HepG2 (cell line): ENCODE measurements around the gene LSMEM2. TPM values are rescaled to one million over a fixed set of nuclear protein-coding genes. Genes with fewer than 3 reads are reported as not detected.

Source experiments
- ATF7 ChIP-seq, 2 experiments: fragments of 450-650 bp in 1 of 2; sonication (generic) in 1 of 2; formaldehyde crosslinking in 1 of 2; IDR thresholded peaks; 2 replicates each; pipeline versions ENCODE4 v1.4.0 to v1.6.1; 2016 to 2020; ENCODE audit warnings: antibody characterized with exemption in 1 of 2, mild to moderate bottlenecking in 1 of 2, missing genetic modification reagents in 1 of 2
- BCL6 ChIP-seq: IDR thresholded peaks from 2 replicates; pipeline ENCODE4 v1.6.1; 2016; ENCODE audit warnings: missing genetic modification reagents, missing compliant biosample characterization
- CBX5 ChIP-seq: sonication (generic); formaldehyde crosslinking; IDR thresholded peaks from 2 replicates; pipeline ENCODE4 v1.4.0; 2020; ENCODE audit warnings: missing genetic modification reagents, borderline replicate concordance
- ESRRA ChIP-seq: sonication (generic); formaldehyde crosslinking; IDR thresholded peaks from 2 replicates; pipeline ENCODE4 v1.5.1; 2020; ENCODE audit warnings: mild to moderate bottlenecking, low read depth, missing genetic modification reagents
- GATAD1 ChIP-seq: IDR thresholded peaks from 2 replicates; pipeline ENCODE4 v1.6.1; 2016; ENCODE audit warnings: missing genetic modification reagents, missing compliant biosample characterization
- GZF1 ChIP-seq: sonication (generic); formaldehyde crosslinking; IDR thresholded peaks from 2 replicates; pipeline ENCODE4 v1.5.1; 2020; ENCODE audit warnings: mild to moderate bottlenecking, missing genetic modification reagents
- HCFC1 ChIP-seq: fragments of 150-350 bp; IDR thresholded peaks from 2 replicates; pipeline ENCODE4 v1.6.1; 2014; ENCODE audit warnings: low read depth, low read length
- HMG20B ChIP-seq: conservative IDR thresholded peaks from 2 replicates; pipeline ENCODE4 v1.6.1; 2016; ENCODE audit warnings: missing genetic modification reagents, missing compliant biosample characterization
- KLF15 ChIP-seq: sonication (generic); formaldehyde crosslinking; IDR thresholded peaks from 2 replicates; pipeline ENCODE4 v1.8.1; 2023; ENCODE audit warnings: borderline replicate concordance, mild to moderate bottlenecking, inconsistent platforms, missing genetic modification reagents, mixed read lengths
- MXI1 ChIP-seq: IDR thresholded peaks from 3 replicates; pipeline ENCODE4 v1.6.1; 2012; ENCODE audit warnings: low read depth, low read length, inconsistent platforms, borderline replicate concordance
- NONO ChIP-seq, 2 experiments: fragments of 450-650 bp in 1 of 2; sonication (generic) in 1 of 2; formaldehyde crosslinking in 1 of 2; IDR thresholded peaks in 1 of 2; conservative IDR thresholded peaks in 1 of 2; 2 replicates each; pipeline versions ENCODE4 v1.6.1 to v1.8.0; 2017 to 2022; ENCODE audit warnings: mild to moderate bottlenecking in 1 of 2, missing genetic modification reagents in 1 of 2, moderate library complexity in 1 of 2
- ZFP62 ChIP-seq: sonication (generic); formaldehyde crosslinking; IDR thresholded peaks from 2 replicates; pipeline ENCODE4 v1.4.0; 2020; ENCODE audit warnings: missing genetic modification reagents
- ZNF121 ChIP-seq: sonication (generic); formaldehyde crosslinking; IDR thresholded peaks from 2 replicates; pipeline ENCODE4 v1.5.0; 2020; ENCODE audit warnings: mild to moderate bottlenecking, missing genetic modification reagents
- ZNF180 ChIP-seq: sonication (generic); formaldehyde crosslinking; IDR thresholded peaks from 2 replicates; pipeline ENCODE4 v1.4.0; 2020; ENCODE audit warnings: low read depth, missing genetic modification reagents, borderline replicate concordance
- ZNF205 ChIP-seq: IDR thresholded peaks from 2 replicates; pipeline ENCODE4 v1.6.1; 2018; ENCODE audit warnings: missing biosample characterization, missing genetic modification reagents
- ZNF605 ChIP-seq: sonication (generic); formaldehyde crosslinking; IDR thresholded peaks from 2 replicates; pipeline ENCODE4 v1.8.0; 2022; ENCODE audit warnings: mild to moderate bottlenecking, missing genetic modification reagents
- ZNF615 ChIP-seq: sonication (generic); formaldehyde crosslinking; IDR thresholded peaks from 2 replicates; pipeline ENCODE4 v1.5.0; 2020; ENCODE audit warnings: mild to moderate bottlenecking, missing genetic modification reagents, borderline replicate concordance
- ZNF709 ChIP-seq: sonication (generic); formaldehyde crosslinking; IDR thresholded peaks from 2 replicates; pipeline ENCODE4 v1.5.0; 2020; ENCODE audit warnings: mild to moderate bottlenecking, missing genetic modification reagents
- ZNF768 ChIP-seq: sonication (generic); formaldehyde crosslinking; IDR thresholded peaks from 2 replicates; pipeline ENCODE4 v1.4.0; 2020; ENCODE audit warnings: missing genetic modification reagents
- ZNF788 ChIP-seq: sonication (generic); formaldehyde crosslinking; IDR thresholded peaks from 2 replicates; pipeline ENCODE4 v1.5.0; 2020; ENCODE audit warnings: mild to moderate bottlenecking, missing genetic modification reagents, borderline replicate concordance
- ZNF841 ChIP-seq: sonication (generic); formaldehyde crosslinking; IDR thresholded peaks from 2 replicates; pipeline ENCODE4 v1.8.1; 2023; ENCODE audit warnings: missing genetic modification reagents, borderline replicate concordance
- polyA plus RNA-seq, 8 experiments: library from polyadenylated mRNA; depleted of rRNA in 3 of 8; stranded (reverse) in 7 of 8; unstranded in 1 of 8; fragments of >200 nt; fragmentation: Illumina TruSeq in 4 of 8; extraction: Trizol in 4 of 8; gene quantifications; 2 replicates each; pipeline versions ENCODE4 v1.2.1 to v1.2.3, GENCODE V29; 2011 to 2016; ENCODE audit warnings: low read depth in 4 of 8, missing spikeins in 1 of 8, mixed read lengths in 1 of 8; ENCODE audit not compliant: insufficient read depth in 1 of 8
- total RNA-seq, 5 experiments: library from RNA; depleted of rRNA; stranded (reverse); fragments of >200 nt; fragmentation: Illumina TruSeq; extraction: Trizol; gene quantifications; 2 replicates each; pipeline ENCODE4 v1.2.3, GENCODE V29; 2016; ENCODE audit warnings: low read depth in 1 of 5
- TF ChIP-seq, protein P1 (sequence below): sonication (generic); formaldehyde crosslinking; IDR thresholded peaks from 2 replicates; pipeline ENCODE4 v1.4.0; 2020; ENCODE audit warnings: missing genetic modification reagents
- TF ChIP-seq, protein P2 (sequence below): sonication (generic); formaldehyde crosslinking; IDR thresholded peaks from 2 replicates; pipeline ENCODE4 v1.4.0; 2020; ENCODE audit warnings: missing genetic modification reagents, borderline replicate concordance
- TF ChIP-seq, protein P3 (sequence below): sonication (generic); formaldehyde crosslinking; IDR thresholded peaks from 2 replicates; pipeline ENCODE4 v1.8.0; 2022; ENCODE audit warnings: missing genetic modification reagents, mild to moderate bottlenecking, borderline replicate concordance

Gene LSMEM2
- total and polyA plus RNA-seq, 2 of the 13 experiments (the other 11 are each of a cell fraction or from before 2014, with no cell fraction given): 0.07 to 0.41 TPM

DNA sequence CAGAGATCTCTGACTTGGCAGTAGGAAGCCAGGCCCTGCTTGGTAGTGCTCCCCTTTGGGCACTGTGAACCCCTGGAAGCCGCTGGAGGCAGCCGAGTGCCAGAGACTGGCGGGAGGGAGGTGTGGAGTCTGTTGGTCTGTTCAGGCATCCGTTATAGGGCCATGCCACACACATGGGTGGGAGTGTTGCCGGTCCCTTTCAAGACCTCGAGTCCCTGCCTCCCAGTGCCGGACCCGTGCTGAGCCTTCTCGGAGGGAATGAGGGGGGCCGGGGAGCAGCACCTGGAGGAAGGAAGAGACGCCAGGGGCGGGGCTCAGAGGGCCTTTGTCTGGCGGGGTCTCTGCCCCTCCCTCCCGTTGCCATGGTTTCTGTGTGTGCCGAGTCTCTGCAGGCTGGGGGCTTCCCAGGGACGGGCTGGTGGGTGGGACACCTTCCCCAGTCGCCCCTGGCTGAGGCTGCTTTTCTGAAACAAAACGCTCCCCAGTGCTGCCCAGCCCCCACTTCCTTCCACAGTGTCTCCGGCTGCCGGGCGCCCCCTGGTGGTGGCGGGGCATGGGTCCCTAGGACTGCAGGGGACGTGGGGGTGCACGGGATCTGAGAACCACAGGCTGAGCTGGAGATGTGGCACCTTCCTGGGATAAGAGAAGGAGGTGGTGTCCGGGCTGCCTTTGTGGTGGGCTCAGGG lies 32.9 kb upstream of the LSMEM2 start (continued):
- TF ChIP-seq HMG20B (CRISPR knock-in tag) (no peak), ZNF841 (CRISPR knock-in tag) (no peak), ZNF180 (CRISPR knock-in tag) (no peak), CBX5 (CRISPR knock-in tag) (peak; percentile 70; the same call in 1 of the 2 replicates), ZNF121 (CRISPR knock-in tag) (no peak), ZNF615 (CRISPR knock-in tag) (no peak), HCFC1 (no peak), NONO (IDR thresholded peaks at IDR 0.05) (no peak), NONO (CRISPR knock-in tag; conservative IDR thresholded peaks at IDR 0.05) (peak; percentile 65; the same call in 1 of the 2 replicates), ZNF788 (CRISPR knock-in tag) (peak; percentile 70; the same call in 1 of the 2 replicates), ZNF605 (no peak), ZNF768 (CRISPR knock-in tag) (no peak), GATAD1 (CRISPR knock-in tag) (no peak), GZF1 (CRISPR knock-in tag) (0 out of 2 replicates have a peak, but pooled peaks have one; percentile 41), ATF7 (IDR thresholded peaks at IDR 0.05) (no peak), ATF7 (CRISPR knock-in tag; IDR thresholded peaks at IDR 0.05) (no peak), ZFP62 (CRISPR knock-in tag) (no peak), ZNF709 (CRISPR knock-in tag) (no peak), BCL6 (CRISPR knock-in tag) (peak; percentile 37; the same call in 1 of the 2 replicates), KLF15 (CRISPR knock-in tag) (0 out of 2 replicates have a peak, but pooled peaks have one; percentile 37), ZNF205 (CRISPR knock-in tag) (peak; percentile 57; the same call in 1 of the 2 replicates), ESRRA (CRISPR knock-in tag) (no peak; the same call in 1 of the 2 replicates), MXI1 (no peak)
- TF ChIP-seq, protein P1, sequence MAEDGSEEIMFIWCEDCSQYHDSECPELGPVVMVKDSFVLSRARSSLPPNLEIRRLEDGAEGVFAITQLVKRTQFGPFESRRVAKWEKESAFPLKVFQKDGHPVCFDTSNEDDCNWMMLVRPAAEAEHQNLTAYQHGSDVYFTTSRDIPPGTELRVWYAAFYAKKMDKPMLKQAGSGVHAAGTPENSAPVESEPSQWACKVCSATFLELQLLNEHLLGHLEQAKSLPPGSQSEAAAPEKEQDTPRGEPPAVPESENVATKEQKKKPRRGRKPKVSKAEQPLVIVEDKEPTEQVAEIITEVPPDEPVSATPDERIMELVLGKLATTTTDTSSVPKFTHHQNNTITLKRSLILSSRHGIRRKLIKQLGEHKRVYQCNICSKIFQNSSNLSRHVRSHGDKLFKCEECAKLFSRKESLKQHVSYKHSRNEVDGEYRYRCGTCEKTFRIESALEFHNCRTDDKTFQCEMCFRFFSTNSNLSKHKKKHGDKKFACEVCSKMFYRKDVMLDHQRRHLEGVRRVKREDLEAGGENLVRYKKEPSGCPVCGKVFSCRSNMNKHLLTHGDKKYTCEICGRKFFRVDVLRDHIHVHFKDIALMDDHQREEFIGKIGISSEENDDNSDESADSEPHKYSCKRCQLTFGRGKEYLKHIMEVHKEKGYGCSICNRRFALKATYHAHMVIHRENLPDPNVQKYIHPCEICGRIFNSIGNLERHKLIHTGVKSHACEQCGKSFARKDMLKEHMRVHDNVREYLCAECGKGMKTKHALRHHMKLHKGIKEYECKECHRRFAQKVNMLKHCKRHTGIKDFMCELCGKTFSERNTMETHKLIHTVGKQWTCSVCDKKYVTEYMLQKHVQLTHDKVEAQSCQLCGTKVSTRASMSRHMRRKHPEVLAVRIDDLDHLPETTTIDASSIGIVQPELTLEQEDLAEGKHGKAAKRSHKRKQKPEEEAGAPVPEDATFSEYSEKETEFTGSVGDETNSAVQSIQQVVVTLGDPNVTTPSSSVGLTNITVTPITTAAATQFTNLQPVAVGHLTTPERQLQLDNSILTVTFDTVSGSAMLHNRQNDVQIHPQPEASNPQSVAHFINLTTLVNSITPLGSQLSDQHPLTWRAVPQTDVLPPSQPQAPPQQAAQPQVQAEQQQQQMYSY: no peak
- TF ChIP-seq, protein P2, sequence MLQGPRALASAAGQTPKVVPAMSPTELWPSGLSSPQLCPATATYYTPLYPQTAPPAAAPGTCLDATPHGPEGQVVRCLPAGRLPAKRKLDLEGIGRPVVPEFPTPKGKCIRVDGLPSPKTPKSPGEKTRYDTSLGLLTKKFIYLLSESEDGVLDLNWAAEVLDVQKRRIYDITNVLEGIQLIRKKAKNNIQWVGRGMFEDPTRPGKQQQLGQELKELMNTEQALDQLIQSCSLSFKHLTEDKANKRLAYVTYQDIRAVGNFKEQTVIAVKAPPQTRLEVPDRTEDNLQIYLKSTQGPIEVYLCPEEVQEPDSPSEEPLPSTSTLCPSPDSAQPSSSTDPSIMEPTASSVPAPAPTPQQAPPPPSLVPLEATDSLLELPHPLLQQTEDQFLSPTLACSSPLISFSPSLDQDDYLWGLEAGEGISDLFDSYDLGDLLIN (CRISPR knock-in tag): no peak
- TF ChIP-seq, protein P3, sequence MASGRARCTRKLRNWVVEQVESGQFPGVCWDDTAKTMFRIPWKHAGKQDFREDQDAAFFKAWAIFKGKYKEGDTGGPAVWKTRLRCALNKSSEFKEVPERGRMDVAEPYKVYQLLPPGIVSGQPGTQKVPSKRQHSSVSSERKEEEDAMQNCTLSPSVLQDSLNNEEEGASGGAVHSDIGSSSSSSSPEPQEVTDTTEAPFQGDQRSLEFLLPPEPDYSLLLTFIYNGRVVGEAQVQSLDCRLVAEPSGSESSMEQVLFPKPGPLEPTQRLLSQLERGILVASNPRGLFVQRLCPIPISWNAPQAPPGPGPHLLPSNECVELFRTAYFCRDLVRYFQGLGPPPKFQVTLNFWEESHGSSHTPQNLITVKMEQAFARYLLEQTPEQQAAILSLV (CRISPR knock-in tag): 0 out of 2 replicates have a peak, but pooled peaks have one; percentile 44
